ENCODE data around the gene MRGPRF.

The MRGPRF gene

GRCh38 chr11:69050592-69051380, 37.7 kb upstream of the MRGPRF start:
- no peak for DNase-seq

GRCh38 chr11:69049490-69049867, 36.4 kb upstream of the MRGPRF start:
- no peak for DNase-seq

- peak; percentile 24 for DNase-seq
Measured at GRCh38 chr11:69048694-69049489, 35.8 kb upstream of the MRGPRF start, which contains the start of gene TPCN2. Gene TPCN2 (plus strand): TSS chr11:69048932. CDS start chr11:69048998, 66 bp downstream.

GRCh38 chr11:69048031-69048693, 35.1 kb upstream of the MRGPRF start:
- no peak for DNase-seq

GRCh38 chr11:69044111-69045013, 31.3 kb upstream of the MRGPRF start:
- DNase-seq = no peak

- DNase-seq = no peak
Measured at GRCh38 chr11:69041516-69041915, 28.5 kb upstream of the MRGPRF start.

GRCh38 chr11:69040581-69041260, 27.7 kb upstream of the MRGPRF start:
- no peak for DNase-seq

GRCh38 chr11:69040051-69040450, 27.0 kb upstream of the MRGPRF start:
- DNase-seq = no peak

- DNase-seq = no peak
Measured at GRCh38 chr11:69039501-69039900, 26.5 kb upstream of the MRGPRF start.

GRCh38 chr11:69037544-69037943, 24.5 kb upstream of the MRGPRF start:
- DNase-seq = no peak

GRCh38 chr11:69037074-69037473, 24.0 kb upstream of the MRGPRF start:
- no peak for DNase-seq

- no peak for DNase-seq
Measured at GRCh38 chr11:69035946-69036340, 22.9 kb upstream of the MRGPRF start.

GRCh38 chr11:69035150-69035945, 22.3 kb upstream of the MRGPRF start:
- no peak for DNase-seq

GRCh38 chr11:69034123-69034867, 21.2 kb upstream of the MRGPRF start:
- DNase-seq = no peak

- no peak for DNase-seq
Measured at GRCh38 chr11:69033431-69033830, 20.4 kb upstream of the MRGPRF start.

GRCh38 chr11:69032833-69033232, 19.8 kb upstream of the MRGPRF start:
- DNase-seq = no peak

GRCh38 chr11:69030301-69030700, 17.3 kb upstream of the MRGPRF start:
- DNase-seq = no peak

GRCh38 chr11:69027704-69028372, 14.8 kb upstream of the MRGPRF start:
- DNase-seq = no peak

- no peak for DNase-seq
Measured at GRCh38 chr11:69024509-69024908, 11.5 kb upstream of the MRGPRF start.

GRCh38 chr11:69022260-69022659, 9.2 kb upstream of the MRGPRF start:
- no peak for DNase-seq

Measured in SIG-M5 (cell line).